DMS 273 treated with DMSO at 0.1 percent for 48 hours (cell line): ENCODE data around the gene SUFU.

Experiments used
- DNase-seq: peaks from one replicate; lab custom pipeline; 2025; lab: John Stamatoyannopoulos, UW

The SUFU gene

DNA sequence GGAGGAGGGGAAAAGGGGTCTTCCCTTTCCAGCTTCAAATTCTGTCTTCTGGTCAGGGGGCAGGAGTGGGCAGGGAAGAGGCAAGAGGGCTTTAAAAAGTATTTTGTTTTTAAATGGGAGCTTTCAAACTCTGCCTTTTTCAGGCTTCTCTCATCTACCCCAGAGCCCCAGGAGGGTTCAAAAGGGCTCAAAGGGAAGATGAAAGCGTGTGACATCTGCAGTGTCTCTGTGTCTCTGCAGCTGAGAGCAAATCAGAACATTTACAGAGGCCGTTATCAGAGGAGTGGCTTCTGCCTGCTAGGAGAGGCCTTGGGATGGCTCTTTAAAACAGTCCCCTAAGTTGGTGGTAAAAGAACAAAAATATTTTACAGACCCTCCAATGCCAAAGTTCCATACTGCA is 170.8 kb downstream of the SUFU start:
- no peak for DNase-seq

DNA sequence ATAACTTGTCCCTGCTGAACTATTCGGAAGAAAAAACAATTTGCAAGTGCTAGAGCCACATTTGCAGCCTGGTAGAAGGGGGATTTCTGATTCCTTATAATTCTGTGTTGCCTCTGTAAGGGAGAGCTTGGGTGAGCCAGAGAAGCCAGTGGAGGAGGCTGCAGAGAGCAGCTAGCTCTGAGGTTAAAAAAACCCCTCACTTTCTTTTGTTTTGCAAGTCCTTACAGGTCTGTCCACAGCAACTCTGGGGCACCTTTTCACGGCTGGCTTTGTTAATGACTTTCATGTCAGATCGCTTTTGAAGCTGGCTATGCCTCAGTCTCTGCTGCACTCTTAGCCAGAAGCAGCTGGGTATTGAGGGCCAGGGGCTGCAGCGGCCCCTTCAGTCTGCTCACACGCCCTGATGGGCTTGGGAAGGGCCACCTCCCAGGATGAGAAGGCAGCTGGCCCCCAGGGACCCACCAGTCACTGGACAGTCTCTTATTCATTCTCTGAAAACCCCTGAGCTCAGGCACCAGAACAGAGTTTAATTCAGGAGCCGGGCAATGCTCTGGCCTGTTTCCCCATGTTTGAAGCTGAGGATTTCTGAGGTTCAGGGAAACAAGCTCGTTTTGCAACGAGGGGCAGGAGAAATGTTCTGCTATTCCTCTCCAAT is 171.4 kb downstream of the SUFU start:
- no peak for DNase-seq

- no peak for DNase-seq
These were observed 172.1 kb downstream of the SUFU start for GRCh38 chr10:102675666-102676533.

DNA sequence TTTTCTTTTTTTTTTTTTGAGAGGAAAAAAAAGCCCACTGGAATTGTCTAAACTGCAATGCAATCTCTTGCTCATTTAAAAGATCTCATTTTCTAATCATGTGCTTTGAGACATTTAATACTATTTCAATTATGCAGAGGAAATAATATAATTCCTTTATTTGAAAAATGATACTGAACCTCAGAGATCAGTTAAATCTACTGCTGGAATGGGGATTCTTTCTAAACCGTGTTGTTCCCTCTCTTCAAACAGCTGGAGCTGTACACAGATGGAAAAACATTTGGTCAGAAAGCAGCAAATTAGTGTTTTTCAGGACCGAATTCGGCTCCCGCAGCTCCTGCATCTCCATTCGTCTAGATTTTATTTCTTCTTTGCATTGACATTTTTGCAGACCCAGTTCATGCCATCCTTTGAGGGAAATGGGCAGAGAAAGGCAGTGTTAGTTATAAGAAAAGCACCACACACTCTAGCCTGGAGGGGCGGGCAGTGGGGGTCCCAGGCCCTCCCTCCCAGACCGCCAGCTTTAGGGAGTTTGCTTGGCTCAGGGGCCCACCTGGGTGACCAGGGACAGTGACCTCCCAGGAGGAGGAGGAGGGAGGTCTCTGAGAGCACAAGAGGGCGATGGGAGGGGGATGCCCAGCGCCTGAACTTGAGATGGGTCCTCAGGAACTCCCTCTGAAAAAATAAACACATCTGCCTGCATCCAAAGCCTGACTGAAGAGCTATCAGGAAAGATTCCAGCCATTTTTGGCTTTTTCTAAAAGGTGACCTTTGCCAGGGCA is 173.0 kb downstream of the SUFU start:
- DNase-seq: no peak

DNA sequence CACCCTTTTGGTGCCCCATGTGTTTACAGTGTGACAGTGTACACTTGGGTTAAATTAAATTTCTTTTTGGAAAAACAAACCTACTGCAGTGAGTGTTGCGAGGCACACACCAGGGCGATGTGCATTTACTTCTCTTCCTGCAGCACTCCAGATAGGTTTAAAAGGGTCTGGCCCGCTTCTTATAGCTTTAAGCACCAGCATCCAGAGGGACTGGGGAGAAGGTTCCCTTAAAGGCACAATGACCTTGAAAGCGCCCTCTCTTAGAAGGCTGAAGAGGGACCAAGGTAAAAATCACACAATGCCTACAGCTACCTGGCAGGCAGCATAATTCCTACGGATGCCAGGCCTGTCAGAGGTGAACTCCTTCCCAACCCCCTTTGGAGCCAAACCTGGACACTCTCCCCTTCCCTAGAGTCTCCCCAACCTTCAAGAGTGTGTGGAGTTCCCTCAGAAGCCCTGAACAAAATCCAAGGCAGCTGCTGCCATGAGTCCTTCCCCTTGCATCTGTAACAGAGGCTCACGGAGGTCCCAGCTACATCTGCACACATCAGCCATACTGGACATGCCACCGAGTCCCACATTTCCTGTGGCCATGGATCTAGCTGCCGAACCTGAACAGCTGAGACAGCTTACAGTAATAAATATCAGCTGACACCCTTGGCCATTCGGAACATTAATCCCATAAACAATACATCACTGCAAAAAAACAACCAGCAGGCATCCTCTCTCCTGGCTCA is 173.7 kb downstream of the SUFU start:
- DNase-seq: no peak

GRCh38 chr10:102678068-102678400 is 174.3 kb downstream of the SUFU start:
- no peak for DNase-seq

DNA sequence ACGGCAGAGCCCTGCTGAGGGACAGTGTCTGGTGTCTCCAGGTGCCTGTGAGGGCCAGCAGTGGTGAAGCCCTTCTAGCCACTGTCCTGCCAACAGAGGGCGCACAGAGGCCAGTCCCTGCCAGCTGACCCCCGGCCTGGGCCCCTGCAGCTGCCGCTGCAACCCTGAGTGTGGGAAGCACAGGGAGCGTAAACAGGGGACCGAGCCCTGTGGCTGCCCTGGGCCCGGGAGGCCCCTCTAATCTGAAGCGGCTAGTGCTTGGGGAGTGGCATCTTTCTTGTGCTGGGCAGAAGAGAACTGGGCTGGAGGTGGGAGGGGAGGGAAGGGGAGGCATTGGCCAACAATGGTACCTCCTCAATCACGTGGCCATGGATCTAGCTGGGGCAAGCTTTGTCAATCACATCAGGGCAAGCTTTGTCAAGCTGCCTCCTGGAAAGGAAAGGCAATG is 175.1 kb downstream of the SUFU start:
- no peak for DNase-seq

- DNase-seq: no peak
These were observed 175.8 kb downstream of the SUFU start for GRCh38 chr10:102679596-102679995.

- DNase-seq: no peak
These were observed 177.9 kb downstream of the SUFU start for GRCh38 chr10:102681696-102682095.

GRCh38 chr10:102682416-102682815 is 178.6 kb downstream of the SUFU start:
- no peak for DNase-seq

DNA sequence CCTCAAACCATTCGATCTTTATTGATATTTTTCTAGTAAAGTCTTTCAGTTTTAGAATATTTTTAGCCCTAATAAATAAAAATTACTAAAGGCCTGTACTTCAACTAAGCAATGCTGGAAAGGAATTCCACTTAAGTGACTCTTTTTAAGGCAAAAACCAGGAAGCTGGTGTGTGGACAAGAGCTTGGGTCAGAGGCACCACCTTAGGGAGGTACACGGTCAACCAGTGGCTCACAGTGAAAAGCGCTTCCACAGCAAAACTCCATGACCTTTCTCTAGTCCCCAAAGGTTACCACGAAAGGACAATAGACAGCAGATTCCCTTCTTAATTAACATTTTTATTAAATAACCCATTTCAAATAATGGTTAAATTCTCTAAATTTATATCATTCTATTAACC is 179.2 kb downstream of the SUFU start:
- DNase-seq: no peak
